Neural progenitor cell (in vitro differentiated cells): ENCODE measurements around the gene TSPAN4. TPM values are rescaled to one million over a fixed set of nuclear protein-coding genes. Genes with fewer than 3 reads are reported as not detected.

ENCODE experiments used
- DNase-seq: peaks from one replicate; pipeline ENCODE4 v3.0.0-alpha.2; 2016; ENCODE audit warnings: low spot score
- H2AFZ ChIP-seq: fragments of 200-600 bp; sonication (generic); replicated peaks from 2 replicates; pipeline ENCODE4 v1.6.1; 2016; ENCODE audit warnings: antibody characterized with exemption
- H3F3A ChIP-seq: fragments of 200-600 bp; sonication (generic); 2 replicates; pipeline ENCODE4 v1.6.1; 2016; ENCODE audit warnings: antibody characterized with exemption, low read depth
- H3K27ac ChIP-seq: fragments of 200-600 bp; sonication (generic); 2 replicates; pipeline ENCODE4 v1.5.1; 2016; ENCODE audit warnings: mild to moderate bottlenecking
- H3K27me3 ChIP-seq: fragments of 200-600 bp; sonication (generic); 2 replicates; pipeline ENCODE4 v1.6.1; 2016; ENCODE audit warnings: mild to moderate bottlenecking, moderate library complexity
- H3K36me3 ChIP-seq: fragments of 200-600 bp; sonication (generic); 2 replicates; pipeline ENCODE4 v1.5.1; 2016
- H3K4me1 ChIP-seq: fragments of 200-600 bp; sonication (generic); 2 replicates; pipeline ENCODE4 v1.6.1; 2016; ENCODE audit warnings: mixed run types
- H3K4me2 ChIP-seq: fragments of 200-600 bp; sonication (generic); 2 replicates; pipeline ENCODE4 v1.6.1; 2016
- H3K4me3 ChIP-seq: fragments of 200-600 bp; sonication (generic); 2 replicates; pipeline ENCODE4 v1.5.1; 2016
- H3K79me2 ChIP-seq: fragments of 200-600 bp; sonication (generic); 2 replicates; pipeline ENCODE4 v1.6.1; 2016; ENCODE audit warnings: low read depth
- H3K9ac ChIP-seq: fragments of 200-600 bp; sonication (generic); 2 replicates; pipeline ENCODE4 v1.6.1; 2016
- H3K9me3 ChIP-seq: fragments of 200-600 bp; sonication (generic); 2 replicates; pipeline ENCODE4 v1.5.1; 2016; ENCODE audit warnings: low read depth
- H4K20me1 ChIP-seq: fragments of 200-600 bp; sonication (generic); 2 replicates; pipeline ENCODE4 v1.6.1; 2016; ENCODE audit warnings: low read depth
- H3K27ac Mint-ChIP-seq: 3 replicates; pipeline ENCODE4 v1.8.0; 2021; ENCODE audit warnings: mixed read lengths
- H3K27me3 Mint-ChIP-seq: 2 replicates; pipeline ENCODE4 v1.8.0; 2022; ENCODE audit warnings: low read depth, mild to moderate bottlenecking, inconsistent platforms, moderate library complexity, mixed read lengths; ENCODE audit not compliant: insufficient read depth
- H3K36me3 Mint-ChIP-seq: 3 replicates; pipeline ENCODE4 v1.8.0; 2021; ENCODE audit warnings: mixed read lengths
- H3K4me1 Mint-ChIP-seq: 3 replicates; pipeline ENCODE4 v1.8.0; 2021; ENCODE audit warnings: mixed read lengths
- H3K4me3 Mint-ChIP-seq: 3 replicates; pipeline ENCODE4 v1.8.0; 2021; ENCODE audit warnings: mild to moderate bottlenecking, moderate library complexity, mixed read lengths
- H3K9me3 Mint-ChIP-seq: 3 replicates; pipeline ENCODE4 v1.8.0; 2020; ENCODE audit warnings: mixed read lengths
- EZH2 ChIP-seq: fragments of 200-600 bp; sonication (generic); IDR thresholded peaks from 2 replicates; pipeline ENCODE4 v1.6.1; 2017; ENCODE audit warnings: antibody characterized with exemption, mild to moderate bottlenecking, moderate library complexity
- EZH2phosphoT487 ChIP-seq: fragments of 200-600 bp; sonication (generic); IDR thresholded peaks from 2 replicates; pipeline ENCODE4 v1.6.1; 2017; ENCODE audit warnings: antibody characterized with exemption
- total RNA-seq: library from RNA; depleted of rRNA; stranded (reverse); fragments of >200 nt; gene quantifications from 2 replicates; pipeline ENCODE4 v1.2.3, GENCODE V29; 2015; ENCODE audit warnings: low replicate concordance
- TF ChIP-seq, protein P1 (sequence below): fragments of 200-600 bp; sonication (generic); IDR thresholded peaks from 2 replicates; pipeline ENCODE4 v1.5.1; 2017; ENCODE audit warnings: antibody characterized with exemption, mild to moderate bottlenecking

Gene TSPAN4
- total RNA-seq, 1 donor from 2014 or later = 19.6 TPM

DNA sequence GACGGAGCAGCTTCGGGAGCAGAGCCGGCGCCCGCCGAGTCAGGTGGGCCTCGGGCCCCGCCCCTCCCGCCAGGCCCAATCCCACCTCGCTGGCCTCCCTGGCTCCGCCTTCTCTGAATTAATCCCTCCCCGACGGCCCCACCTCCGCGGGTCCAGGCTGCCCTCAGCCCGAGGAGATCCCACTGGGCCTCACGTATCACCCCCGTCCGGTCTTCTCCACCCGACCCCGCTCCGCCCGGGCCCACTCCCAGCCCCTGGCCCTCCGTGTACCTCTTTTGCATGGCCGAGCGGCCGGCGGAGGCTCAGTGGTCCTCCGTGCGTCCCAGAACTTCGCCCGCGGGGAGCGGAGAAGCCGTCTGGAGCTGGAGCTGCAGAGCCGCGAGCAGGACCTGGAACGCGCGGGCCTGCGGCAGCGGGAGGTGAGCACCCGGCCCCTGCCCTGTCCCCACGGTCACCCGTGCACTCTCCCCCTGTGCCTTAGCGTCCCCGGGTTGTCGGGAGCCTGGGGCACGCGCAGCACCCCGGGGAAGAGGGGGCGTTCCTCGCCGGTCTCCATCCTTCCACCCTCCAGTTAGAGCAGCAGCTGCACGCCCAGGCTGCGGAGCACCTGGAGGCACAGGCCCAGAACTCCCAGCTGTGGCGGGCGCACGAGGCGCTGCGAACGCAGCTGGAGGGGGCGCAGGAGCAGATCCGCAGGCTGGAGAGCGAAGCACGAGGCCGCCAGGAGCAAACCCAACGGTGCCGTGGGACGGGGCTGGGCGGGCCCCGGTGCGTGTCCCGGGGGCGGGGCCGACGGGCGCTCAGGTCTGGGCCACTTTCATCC, 12.1 kb upstream of the TSPAN4 start:
- H3K4me3 Mint-ChIP-seq = peak overlapping the region; percentile 76
- no peak overlapping the region for H3K27ac Mint-ChIP-seq
- H3K27me3 ChIP-seq = peaks cover 70% of the 10 kb centered on the region
- no peak overlapping the region for H3K27ac ChIP-seq
- peaks cover 35% of the 10 kb centered on the region for H3K27me3 Mint-ChIP-seq
- peaks cover 60% of the 10 kb centered on the region for H3F3A ChIP-seq
- H3K9ac ChIP-seq = no peak overlapping the region
- H3K4me2 ChIP-seq = peak overlapping the region; percentile 80
- peaks cover 68% of the 10 kb centered on the region for H4K20me1 ChIP-seq
- TF ChIP-seq, protein P1, sequence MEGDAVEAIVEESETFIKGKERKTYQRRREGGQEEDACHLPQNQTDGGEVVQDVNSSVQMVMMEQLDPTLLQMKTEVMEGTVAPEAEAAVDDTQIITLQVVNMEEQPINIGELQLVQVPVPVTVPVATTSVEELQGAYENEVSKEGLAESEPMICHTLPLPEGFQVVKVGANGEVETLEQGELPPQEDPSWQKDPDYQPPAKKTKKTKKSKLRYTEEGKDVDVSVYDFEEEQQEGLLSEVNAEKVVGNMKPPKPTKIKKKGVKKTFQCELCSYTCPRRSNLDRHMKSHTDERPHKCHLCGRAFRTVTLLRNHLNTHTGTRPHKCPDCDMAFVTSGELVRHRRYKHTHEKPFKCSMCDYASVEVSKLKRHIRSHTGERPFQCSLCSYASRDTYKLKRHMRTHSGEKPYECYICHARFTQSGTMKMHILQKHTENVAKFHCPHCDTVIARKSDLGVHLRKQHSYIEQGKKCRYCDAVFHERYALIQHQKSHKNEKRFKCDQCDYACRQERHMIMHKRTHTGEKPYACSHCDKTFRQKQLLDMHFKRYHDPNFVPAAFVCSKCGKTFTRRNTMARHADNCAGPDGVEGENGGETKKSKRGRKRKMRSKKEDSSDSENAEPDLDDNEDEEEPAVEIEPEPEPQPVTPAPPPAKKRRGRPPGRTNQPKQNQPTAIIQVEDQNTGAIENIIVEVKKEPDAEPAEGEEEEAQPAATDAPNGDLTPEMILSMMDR = no peak
- TF ChIP-seq EZH2 = no peak
- TF ChIP-seq EZH2phosphoT487 = peak; percentile 35
- H3K79me2 ChIP-seq = no peaks in the 10 kb centered on the region
- peaks cover 54% of the 10 kb centered on the region for H3K4me1 ChIP-seq
- peak; percentile 96 for DNase-seq
- H2AFZ ChIP-seq = no peak overlapping the region
- no peaks in the 10 kb centered on the region for H3K9me3 Mint-ChIP-seq
- H3K9me3 ChIP-seq = no peaks in the 10 kb centered on the region
- no peaks in the 10 kb centered on the region for H3K36me3 ChIP-seq
- H3K4me1 Mint-ChIP-seq = peaks cover 44% of the 10 kb centered on the region
- H3K36me3 Mint-ChIP-seq = no peaks in the 10 kb centered on the region
- H3K4me3 ChIP-seq = peak overlapping the region; percentile 45

DNA sequence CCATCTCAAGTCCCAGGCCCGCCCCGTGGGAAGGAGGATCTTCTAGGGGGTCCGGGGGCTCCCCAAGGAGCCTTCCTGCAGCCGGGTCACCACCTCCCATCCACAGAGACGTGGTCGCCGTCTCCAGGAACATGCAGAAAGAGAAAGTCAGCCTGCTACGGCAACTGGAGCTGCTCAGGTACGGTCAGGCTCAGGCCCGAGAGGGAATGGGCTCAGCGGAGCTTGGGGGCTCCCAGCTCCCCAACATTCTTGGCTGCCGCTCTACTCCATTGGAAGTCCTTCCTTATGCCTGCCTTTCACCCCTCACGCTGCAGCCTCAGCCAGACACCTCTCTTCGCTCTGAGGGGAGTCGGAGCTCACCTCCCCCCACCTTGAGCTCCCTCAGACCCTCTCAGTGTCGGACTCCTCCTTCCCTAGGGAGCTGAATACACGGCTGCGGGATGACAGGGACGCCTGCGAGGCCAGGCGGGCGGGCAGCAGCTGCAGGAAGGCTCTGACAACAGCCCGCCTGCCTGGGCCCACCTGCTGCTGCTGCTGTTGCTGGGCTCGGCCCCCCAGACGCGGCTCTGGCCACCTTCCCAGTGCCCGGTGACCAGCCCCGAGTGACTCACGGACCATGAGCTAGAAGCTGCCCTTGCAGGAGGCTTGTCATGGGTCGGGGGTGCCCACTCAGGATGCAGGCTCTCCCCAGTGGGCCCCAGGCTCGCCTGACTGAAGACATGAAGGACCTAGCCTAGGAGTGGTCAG, 11.4 kb upstream of the TSPAN4 start:
- H3K4me3 Mint-ChIP-seq = peak overlapping the region; percentile 81
- peaks cover 60% of the 10 kb centered on the region for H3F3A ChIP-seq
- H3K9me3 Mint-ChIP-seq = no peaks in the 10 kb centered on the region
- peaks cover 44% of the 10 kb centered on the region for H3K4me1 Mint-ChIP-seq
- H3K36me3 ChIP-seq = no peaks in the 10 kb centered on the region
- no peak overlapping the region for H3K27ac Mint-ChIP-seq
- H3K4me2 ChIP-seq = peak overlapping the region; percentile 80
- peaks cover 37% of the 10 kb centered on the region for H3K27me3 Mint-ChIP-seq
- H3K4me3 ChIP-seq = peak overlapping the region; percentile 45
- no peaks in the 10 kb centered on the region for H3K36me3 Mint-ChIP-seq
- H3K4me1 ChIP-seq = peaks cover 54% of the 10 kb centered on the region
- H3K27me3 ChIP-seq = peaks cover 62% of the 10 kb centered on the region
- peaks cover 65% of the 10 kb centered on the region for H4K20me1 ChIP-seq
- TF ChIP-seq, protein P1 = no peak
- TF ChIP-seq EZH2 = no peak
- no peak for TF ChIP-seq EZH2phosphoT487
- H3K9ac ChIP-seq = no peak overlapping the region
- no peaks in the 10 kb centered on the region for H3K79me2 ChIP-seq
- no peaks in the 10 kb centered on the region for H3K9me3 ChIP-seq
- H3K27ac ChIP-seq = no peak overlapping the region
- peak; percentile 49 for DNase-seq
- H2AFZ ChIP-seq = no peak overlapping the region

DNA sequence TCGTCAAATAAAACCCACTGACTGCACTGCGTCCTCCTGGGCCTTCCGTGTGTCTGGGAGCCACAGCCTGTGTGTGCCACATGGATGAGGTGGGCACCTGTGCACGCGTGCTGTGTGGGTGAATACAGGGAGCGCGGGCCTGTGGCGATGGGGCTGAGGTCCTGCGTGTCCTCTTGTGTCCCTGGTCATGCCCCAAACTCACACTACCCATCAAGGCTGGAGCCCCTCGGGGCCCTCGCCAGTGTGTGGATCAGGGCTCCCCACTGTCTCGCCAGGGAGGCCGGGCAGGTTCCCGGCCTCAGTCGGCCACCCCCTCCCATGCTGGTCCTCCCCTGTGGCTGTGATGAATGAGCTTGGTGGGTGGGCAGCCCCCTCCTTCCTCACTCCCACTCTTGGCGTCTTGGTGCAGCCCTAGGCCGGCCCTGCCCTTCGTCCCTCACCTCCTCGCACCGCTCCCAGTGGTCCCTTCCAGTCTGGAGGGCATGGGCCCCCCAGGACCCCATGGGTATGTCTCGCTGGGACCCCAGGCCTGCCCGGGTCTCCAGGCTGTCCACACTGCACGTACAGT, 10.6 kb upstream of the TSPAN4 start:
- Mint-ChIP-seq H3K4me3 (peak overlapping the region; percentile 81), H3K4me1 (peaks cover 40% of the 10 kb centered on the region), H3K27me3 (peaks cover 32% of the 10 kb centered on the region), H3K27ac (peak overlapping the region; percentile 33), H3K9me3 (no peaks in the 10 kb centered on the region), H3K36me3 (no peaks in the 10 kb centered on the region)
- Histone ChIP-seq H3K4me3 (peak overlapping the region; percentile 87), H3F3A (peaks cover 52% of the 10 kb centered on the region), H3K36me3 (no peaks in the 10 kb centered on the region), H4K20me1 (peaks cover 68% of the 10 kb centered on the region), H3K4me1 (peaks cover 50% of the 10 kb centered on the region), H3K27me3 (peaks cover 55% of the 10 kb centered on the region), H3K9me3 (no peaks in the 10 kb centered on the region), H3K27ac (no peak overlapping the region), H2AFZ (peak overlapping the region; percentile 30), H3K4me2 (peak overlapping the region; percentile 80), H3K79me2 (no peaks in the 10 kb centered on the region), H3K9ac (no peak overlapping the region)
- DNase-seq = no peak
- TF ChIP-seq EZH2 (no peak), EZH2phosphoT487 (no peak)
- TF ChIP-seq, protein P1 = no peak
